Measurements from ENCODE around the gene MINDY4.

MINDY4 gene

GRCh38 chr7:30915005-30915601 lies 143.9 kb downstream of the MINDY4 start:
- DNase-seq (ENCODE audit: low read depth, low spot score), result no peak

- DNase-seq (ENCODE audit: low read depth, low spot score), result no peak
Observed at GRCh38 chr7:30915751-30916150, 144.5 kb downstream of the MINDY4 start.

- no peak for DNase-seq (ENCODE audit: low read depth, low spot score)
Observed at GRCh38 chr7:30916255-30916654, 145.0 kb downstream of the MINDY4 start.

DNA sequence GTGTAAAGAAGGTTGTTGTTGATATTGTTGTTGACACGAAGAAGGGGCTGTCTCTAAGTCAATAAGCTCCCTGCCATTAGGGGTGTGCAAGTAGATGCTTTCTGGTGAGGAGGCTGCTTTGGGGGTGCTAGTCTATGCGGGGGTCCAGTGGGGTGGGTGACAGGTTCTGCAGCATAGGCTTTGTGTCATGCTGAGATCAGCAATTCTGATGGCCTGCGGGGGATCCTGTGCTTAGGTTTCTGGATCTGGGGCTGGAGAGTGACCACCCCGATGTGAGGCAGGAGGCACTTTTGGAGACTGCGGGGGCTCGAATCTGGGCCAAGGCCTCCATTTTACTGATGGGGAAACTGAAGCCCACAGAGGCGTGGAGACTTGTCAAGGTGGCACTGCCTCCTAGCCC lies 145.6 kb downstream of the MINDY4 start:
- no peak for DNase-seq (ENCODE audit: low read depth, low spot score)

DNA sequence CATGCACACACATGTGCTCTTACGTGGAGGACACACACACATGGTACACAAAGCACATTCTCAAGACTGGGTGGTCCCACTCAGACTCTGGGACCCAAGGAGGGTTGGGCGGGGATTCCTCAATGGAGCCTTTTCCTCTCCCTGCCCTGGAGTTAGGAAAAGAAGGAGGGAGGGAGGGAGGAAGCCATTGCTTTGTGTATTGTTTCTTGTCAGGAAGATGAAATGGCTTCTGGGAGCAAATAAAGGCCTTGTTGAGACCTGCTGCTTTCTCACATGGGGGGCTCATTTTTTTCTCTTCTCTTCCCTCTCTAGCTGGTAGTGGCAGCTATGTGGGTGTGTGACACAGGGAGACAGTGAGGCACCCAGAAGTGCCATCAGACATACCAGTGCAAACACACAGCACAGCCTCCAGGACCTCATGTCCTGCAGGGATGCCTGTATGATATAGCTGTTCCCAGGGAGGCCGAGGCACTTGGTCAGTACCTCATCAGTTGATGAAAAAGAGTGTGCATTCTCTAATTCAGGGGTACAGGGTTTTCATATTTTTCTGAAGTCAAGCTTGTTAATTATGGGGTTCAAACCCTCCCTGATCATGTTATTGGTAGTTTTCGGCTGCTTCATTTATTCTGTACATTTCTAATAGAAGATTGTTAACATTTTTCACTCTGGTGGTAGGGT lies 146.1 kb downstream of the MINDY4 start:
- DNase-seq (ENCODE audit: low read depth, low spot score), result no peak

DNA sequence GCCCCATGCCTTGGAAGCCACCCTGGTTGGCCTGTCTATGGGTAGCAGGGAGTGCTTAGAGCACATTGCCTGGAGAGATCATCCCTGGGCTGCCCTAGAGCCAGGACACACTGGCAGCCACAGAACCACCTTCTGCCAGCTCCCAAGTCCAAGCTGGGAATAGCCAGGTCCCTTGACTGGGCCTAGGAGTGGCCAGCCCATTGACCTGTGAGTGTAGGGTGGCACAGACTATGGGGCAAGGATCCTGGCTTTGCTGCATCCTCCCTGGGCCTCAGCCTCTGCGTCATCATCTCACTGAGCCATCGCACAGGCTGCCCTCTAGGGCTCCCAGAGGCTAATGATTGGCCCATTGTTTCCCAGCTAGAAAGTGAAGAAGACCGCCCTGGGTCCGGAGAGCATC lies 147.5 kb downstream of the MINDY4 start:
- no peak for DNase-seq (ENCODE audit: low read depth, low spot score)

DNA sequence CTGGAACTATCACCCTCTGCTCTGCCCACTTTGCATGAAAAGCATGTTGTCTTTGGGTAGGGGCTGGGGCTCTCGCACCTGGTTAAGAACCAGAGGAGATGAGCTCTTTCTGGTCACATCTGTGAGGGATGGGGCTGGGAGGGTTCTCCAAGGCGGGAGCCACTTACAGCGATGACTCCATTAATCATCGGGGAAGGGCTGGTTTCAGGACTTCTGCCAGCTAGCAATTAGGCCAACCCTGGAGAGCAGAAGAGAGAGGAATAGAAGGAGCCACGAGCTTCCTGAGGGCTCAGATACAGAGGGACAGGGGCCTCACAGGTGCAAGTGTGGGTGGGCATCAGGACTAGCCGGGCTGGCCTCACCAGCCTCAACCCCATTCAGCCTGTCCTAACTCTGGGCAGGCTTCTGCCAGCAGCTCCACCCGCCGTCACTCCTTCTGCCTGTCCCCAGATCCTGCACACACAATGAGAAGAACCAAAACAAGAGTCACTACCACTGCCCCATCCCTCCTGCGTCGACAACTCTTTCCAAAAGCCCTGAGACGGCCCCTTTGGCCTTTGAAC lies 148.9 kb downstream of the MINDY4 start:
- no peak for DNase-seq (ENCODE audit: low read depth, low spot score)

- no peak for DNase-seq (ENCODE audit: low read depth, low spot score)
Observed at GRCh38 chr7:30920584-30921539, 149.6 kb downstream of the MINDY4 start.

DNA sequence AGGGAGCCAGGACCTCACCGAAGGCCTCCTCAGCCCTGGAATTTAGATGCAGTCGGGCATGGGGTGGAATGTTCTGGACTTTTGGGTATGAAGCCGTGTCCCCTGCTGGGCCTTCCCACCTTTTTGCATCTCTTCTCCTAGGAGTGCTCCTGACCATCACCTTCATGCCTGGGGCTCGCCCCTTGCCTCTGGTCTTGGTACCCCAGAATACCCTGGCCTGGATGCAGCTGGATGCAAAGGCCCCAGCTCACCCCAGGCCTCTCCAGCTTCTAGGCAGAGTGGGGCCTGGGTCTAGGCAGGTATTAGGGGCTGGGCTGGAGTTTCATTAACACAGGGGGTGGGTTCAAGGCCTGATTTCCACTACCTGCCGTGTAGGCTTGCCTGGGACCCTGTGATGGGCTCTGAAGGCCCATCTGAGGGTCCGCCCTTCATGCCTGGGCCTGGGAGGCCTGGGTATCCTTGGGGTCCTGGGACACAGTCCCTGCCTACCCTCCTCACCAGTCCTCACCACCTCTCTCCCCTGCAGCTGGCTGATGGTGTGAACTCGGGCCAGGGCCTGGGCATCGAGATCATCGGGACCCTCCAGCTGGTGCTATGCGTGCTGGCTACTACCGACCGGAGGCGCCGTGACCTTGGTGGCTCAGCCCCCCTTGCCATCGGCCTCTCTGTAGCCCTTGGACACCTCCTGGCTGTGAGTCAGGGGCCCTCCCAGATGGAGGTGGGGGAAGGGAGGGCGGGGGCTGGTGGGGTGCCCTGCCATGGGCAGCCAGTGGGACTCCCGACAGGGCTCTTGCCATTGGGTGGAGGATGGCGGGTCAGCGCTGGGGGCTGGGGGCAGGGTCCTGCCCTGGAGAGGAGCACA lies 150.6 kb downstream of the MINDY4 start:
- no peak for DNase-seq (ENCODE audit: low read depth, low spot score)

GRCh38 chr7:30922596-30922995 lies 151.4 kb downstream of the MINDY4 start:
- no peak for DNase-seq (ENCODE audit: low read depth, low spot score)

- no peak for DNase-seq (ENCODE audit: low read depth, low spot score)
Observed at GRCh38 chr7:30923009-30923773, 152.0 kb downstream of the MINDY4 start.

DNA sequence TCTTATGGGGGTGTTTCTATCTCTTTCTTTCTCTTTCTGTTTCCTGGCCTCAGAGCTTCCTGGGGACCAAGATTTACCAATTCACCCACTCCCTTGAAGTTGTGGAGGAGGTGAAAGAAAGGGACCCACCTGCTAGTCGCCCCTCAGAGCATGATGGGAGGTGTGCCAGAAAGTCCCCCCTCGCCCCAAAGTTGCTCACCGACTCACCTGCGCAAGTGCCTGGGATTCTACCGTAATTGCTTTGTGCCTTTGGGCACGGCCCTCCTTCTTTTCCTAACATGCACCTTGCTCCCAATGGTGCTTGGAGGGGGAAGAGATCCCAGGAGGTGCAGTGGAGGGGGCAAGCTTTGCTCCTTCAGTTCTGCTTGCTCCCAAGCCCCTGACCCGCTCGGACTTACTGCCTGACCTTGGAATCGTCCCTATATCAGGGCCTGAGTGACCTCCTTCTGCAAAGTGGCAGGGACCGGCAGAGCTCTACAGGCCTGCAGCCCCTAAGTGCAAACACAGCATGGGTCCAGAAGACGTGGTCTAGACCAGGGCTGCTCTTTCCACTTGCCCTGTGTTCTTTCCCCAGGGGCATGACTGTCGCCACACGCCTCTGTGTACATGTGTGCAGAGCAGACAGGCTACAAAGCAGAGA lies 152.7 kb downstream of the MINDY4 start:
- DNase-seq (ENCODE audit: low read depth, low spot score), result no peak

- no peak for DNase-seq (ENCODE audit: low read depth, low spot score)
Observed at GRCh38 chr7:30924624-30925023, 153.4 kb downstream of the MINDY4 start.

DNA sequence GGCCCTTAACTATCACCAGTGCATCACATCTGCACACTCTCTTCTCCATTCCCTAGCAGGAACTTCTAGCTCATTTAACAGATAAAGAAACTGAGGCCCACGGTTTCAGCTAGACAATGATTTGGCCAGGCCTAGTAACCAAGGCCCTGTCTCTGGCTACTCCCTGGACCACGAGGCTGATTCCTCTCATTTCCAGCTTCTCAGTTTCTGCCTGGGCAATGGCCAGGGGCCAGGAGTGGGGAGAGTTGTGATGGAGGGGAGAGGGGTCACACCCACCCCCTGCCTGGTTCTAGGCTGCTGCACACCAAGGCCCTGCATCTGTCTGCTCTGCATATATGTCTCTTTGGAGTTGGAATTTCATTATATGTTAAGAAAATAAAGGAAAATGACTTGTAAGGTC lies 153.9 kb downstream of the MINDY4 start:
- no peak for DNase-seq (ENCODE audit: low read depth, low spot score)

GRCh38 chr7:30925913-30926312 lies 154.7 kb downstream of the MINDY4 start:
- no peak for DNase-seq (ENCODE audit: low read depth, low spot score)

GRCh38 chr7:30926313-30926712 lies 155.1 kb downstream of the MINDY4 start:
- no peak for DNase-seq (ENCODE audit: low read depth, low spot score)

- DNase-seq (ENCODE audit: low read depth, low spot score), result no peak
Observed at GRCh38 chr7:30927040-30927439, 155.8 kb downstream of the MINDY4 start.

GRCh38 chr7:30927559-30927958 lies 156.3 kb downstream of the MINDY4 start:
- DNase-seq (ENCODE audit: low read depth, low spot score), result no peak

- no peak for DNase-seq (ENCODE audit: low read depth, low spot score)
Observed at GRCh38 chr7:30928254-30928872, 157.1 kb downstream of the MINDY4 start.

- no peak for DNase-seq (ENCODE audit: low read depth, low spot score)
Observed at GRCh38 chr7:30929686-30930085, 158.5 kb downstream of the MINDY4 start.

All from activated CD4-positive, CD25-positive, alpha-beta regulatory T cell treated with anti-CD3 and anti-CD28 coated beads, Interleukin-2, amount 50 U/mL, for 16 hours (primary cell).